DMS53 treated with DMSO at 0.1 percent for 48 hours (cell line): Measurements from ENCODE around the gene MAPK7.

Experiments
- DNase-seq: peaks from one replicate; lab custom pipeline; 2025; ENCODE audit not compliant: unreplicated experiment; lab: John Stamatoyannopoulos, UW

The MAPK7 gene

GRCh38 chr17:19377602-19378415 is 489 bp upstream of the MAPK7 start:
- peak; percentile 96 for DNase-seq

DNA sequence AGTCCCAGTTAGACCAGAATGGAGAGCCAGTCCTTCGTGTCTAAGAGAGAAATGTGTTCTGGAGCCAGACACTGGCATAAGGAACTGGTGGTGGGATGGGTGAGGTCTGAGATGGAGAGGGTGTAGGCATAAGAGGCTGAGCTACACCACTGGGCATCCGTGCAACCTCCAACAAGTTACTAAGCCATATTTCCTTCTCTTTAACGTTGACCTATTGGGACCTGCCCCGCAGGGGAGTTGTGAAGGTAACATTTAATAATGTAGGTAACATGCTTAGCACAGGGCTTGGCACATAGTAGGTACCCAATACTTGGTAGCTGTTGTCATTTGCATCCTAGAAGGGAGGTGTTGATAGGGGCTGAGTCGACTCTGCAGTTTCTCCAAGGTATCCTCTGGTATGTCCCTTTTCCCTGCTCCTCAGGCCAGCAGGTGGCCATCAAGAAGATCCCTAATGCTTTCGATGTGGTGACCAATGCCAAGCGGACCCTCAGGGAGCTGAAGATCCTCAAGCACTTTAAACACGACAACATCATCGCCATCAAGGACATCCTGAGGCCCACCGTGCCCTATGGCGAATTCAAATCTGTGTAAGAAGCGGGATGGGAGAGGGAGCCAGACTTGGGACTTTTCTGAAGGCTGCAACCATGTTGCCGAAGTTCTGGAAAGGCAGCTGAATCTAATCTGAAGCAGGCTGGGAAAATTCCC is 1.2 kb downstream of the MAPK7 start:
- no peak for DNase-seq

GRCh38 chr17:19380481-19381301 is 2.4 kb downstream of the MAPK7 start:
- no peak for DNase-seq

GRCh38 chr17:19381361-19381740 is 3.1 kb downstream of the MAPK7 start:
- DNase-seq: no peak

DNA sequence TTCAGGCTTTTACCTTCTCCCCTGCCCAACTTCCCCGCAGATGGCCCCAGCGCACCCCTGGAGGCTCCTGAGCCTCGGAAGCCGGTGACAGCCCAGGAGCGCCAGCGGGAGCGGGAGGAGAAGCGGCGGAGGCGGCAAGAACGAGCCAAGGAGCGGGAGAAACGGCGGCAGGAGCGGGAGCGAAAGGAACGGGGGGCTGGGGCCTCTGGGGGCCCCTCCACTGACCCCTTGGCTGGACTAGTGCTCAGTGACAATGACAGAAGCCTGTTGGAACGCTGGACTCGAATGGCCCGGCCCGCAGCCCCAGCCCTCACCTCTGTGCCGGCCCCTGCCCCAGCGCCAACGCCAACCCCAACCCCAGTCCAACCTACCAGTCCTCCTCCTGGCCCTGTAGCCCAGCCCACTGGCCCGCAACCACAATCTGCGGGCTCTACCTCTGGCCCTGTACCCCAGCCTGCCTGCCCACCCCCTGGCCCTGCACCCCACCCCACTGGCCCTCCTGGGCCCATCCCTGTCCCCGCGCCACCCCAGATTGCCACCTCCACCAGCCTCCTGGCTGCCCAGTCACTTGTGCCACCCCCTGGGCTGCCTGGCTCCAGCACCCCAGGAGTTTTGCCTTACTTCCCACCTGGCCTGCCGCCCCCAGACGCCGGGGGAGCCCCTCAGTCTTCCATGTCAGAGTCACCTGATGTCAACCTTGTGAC is 3.6 kb downstream of the MAPK7 start:
- DNase-seq: no peak

DNA sequence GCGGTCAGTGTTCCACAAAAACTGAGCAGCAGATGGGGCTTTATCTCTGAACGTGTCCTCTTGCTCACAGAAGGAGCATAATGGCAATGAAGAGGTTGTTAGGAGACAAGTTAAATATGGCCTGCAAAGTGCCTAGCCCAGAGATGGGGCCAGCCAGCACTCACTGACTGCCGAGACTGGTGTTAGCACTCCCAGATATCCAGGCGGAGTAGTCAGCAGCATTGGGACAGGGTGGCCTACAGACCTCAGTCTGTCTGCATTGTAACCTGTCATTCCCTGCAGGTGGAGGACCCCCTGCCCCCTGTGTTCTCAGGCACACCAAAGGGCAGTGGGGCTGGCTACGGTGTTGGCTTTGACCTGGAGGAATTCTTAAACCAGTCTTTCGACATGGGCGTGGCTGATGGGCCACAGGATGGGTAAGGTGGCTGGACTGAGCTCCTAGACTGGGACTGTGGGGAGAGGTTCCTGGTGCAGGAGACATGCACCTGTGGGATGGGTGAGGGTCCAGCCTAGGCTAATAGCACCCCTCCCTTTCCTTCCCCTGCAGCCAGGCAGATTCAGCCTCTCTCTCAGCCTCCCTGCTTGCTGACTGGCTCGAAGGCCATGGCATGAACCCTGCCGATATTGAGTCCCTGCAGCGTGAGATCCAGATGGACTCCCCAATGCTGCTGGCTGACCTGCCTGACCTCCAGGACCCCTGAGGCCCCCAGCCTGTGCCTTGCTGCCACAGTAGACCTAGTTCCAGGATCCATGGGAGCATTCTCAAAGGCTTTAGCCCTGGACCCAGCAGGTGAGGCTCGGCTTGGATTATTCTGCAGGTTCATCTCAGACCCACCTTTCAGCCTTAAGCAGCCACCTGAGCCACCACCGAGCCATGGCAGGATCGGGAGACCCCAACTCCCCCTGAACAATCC is 4.5 kb downstream of the MAPK7 start:
- DNase-seq: no peak

DNA sequence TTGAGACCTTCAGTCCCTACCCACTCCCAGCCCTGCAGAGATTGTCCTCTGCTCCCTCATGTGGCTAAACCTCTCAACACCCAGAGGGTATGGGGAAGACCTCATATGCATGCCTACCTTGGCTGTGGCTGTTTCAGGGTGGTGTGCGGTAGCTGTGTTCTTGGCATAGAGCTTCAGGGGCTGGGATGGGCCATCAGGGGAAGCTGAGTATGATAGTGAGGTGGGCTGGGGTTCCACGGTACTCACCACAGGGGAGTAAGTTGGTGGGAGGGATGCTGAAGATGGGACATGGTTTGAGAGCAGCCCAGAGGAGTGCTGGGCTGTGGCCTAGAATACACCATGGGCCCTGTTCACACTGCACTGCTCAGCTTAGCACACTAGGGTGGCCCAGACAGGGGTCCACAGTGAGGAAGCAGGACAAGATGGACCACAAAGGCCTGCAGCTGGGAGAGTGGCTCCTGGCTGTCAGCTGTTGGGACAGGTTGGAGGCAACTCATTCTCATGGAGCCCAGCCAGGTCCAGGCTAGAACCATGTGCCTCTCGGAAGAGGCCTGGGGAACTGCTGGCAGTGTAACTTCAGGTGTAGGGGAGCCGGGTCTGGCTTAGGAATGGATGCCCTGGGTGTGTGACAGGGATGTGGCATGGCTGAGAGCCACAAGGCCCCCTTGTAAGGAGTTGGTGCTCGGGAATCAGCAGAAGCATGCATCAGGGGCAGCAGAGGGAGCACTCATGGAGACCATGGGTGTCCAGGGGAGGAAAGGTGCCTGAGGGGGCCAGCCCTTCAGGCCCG is 5.6 kb downstream of the MAPK7 start:
- no peak for DNase-seq

GRCh38 chr17:19384723-19385391 is 6.6 kb downstream of the MAPK7 start:
- no peak for DNase-seq

DNA sequence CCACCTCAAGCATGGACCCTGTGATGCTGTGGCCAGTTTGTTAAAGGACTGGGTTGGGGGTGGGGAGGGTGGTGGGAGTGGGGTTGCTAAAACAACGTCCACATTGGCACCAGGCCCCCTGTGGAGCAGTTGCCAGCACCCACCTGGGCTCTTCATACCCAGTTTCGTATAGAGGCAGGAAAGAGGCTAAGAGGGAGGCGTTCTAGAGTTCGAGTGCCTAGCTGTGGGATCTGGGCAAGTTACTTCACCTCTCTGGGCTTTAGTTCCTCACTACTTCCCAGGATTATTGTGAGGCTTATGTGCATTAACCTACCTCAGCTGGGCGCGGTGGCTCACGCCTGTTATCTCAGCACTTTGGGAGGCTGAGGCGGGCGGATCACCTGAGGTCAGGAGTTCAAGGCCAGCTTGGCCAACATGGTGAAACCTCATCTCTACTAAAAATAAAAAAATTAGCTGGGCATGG is 7.3 kb downstream of the MAPK7 start:
- DNase-seq: no peak

DNA sequence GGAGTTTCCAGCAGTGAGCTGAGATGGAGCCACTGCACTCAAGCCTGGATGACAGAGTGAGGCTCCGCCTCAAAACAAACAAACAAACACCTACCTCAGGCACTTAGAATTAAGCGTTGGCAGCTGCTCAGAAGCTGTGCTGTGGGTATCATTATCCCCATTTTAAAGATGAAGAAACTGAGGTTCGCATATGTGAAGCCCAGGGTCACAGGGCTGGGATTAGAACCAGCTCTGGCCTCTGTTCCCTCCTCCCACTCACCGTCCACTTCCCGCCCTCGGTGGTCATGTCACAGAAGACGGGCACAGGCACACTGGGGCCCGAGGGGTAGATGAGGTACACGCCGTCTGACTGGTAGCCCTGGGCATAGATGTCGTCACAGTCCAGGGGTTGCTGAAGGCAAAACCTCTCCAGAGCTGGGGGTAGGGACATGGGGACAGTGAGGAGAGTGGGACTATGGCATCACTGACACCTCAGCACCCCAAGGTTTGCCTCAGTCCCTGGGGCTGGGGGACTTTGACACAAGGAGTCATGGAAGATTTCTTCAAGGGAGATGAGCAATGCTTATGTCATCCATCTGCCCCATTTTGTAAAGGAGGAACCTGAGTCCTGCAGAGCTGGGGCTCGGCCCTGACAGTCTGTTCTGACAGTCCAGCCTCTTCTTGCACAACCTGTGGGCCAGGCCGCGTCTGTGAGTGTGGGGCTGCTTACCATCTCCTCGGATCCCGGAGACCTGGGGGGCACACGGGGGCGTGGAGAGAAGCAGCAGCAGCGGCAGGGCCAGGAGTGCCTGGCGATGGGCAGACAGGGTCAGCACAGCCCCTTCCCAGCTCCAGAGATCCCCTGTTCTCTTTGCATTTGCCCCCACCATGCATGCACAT is 8.0 kb downstream of the MAPK7 start:
- no peak for DNase-seq

GRCh38 chr17:19386974-19387920 is 8.9 kb downstream of the MAPK7 start, which contains the start of gene MFAP4:
Gene MFAP4, minus strand, starts transcription at chr17:19387190. Its CDS starts 35 bp downstream, at chr17:19387155.
- no peak for DNase-seq

DNA sequence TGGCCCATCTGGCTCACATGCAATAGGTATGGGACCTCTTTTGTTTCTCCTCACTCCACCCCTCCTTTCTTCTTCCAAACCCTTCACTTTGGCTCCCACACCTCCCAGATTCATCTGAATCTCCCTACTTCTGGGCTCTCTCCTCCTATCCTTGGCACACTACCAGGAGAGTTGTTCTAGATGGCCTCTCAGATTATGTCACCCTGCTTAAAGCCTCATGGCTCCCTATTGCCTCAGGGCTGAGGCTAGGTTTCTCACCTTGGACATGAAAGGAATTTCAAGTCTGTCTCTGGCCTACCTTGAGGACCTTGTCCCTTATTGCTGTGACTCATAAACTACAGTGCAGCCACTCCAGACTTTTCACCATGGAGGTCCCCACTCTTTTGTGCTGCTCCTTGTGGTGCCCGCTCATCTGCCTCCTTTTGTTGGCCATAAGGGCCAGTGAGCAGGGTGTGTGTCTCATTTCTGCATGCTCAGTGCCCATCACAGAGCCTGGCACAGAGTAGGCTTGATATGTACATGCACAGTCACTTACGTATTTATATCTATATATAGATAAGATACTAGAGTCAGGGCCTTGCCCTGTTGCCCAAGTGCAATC is 9.7 kb downstream of the MAPK7 start:
- DNase-seq: no peak

GRCh38 chr17:19388791-19389785 is 10.8 kb downstream of the MAPK7 start:
- no peak for DNase-seq

GRCh38 chr17:19390951-19391350 is 12.7 kb downstream of the MAPK7 start:
- DNase-seq: no peak

GRCh38 chr17:19391432-19391831 is 13.1 kb downstream of the MAPK7 start:
- DNase-seq: no peak
